SK-N-SH treated with all-trans-retinoic acid at 6 μM for 48 hours (cell line): ENCODE results near the gene GPRC5B.

Experiments used
- ATAC-seq: fragments of 200-7000 bp; cut with Tn5 transposase; 3 replicates; pipeline ENCODE4 v1.9.1; 2020; ENCODE audit warnings: mild to moderate bottlenecking, moderate library complexity
- BACH2 ChIP-seq: fragments of 250-450 bp; sonication (Bioruptor Pico); IDR thresholded peaks from 2 replicates; pipeline ENCODE4 v1.9.0; 2021; ENCODE audit warnings: mild to moderate bottlenecking, borderline replicate concordance
- CSDC2 ChIP-seq: fragments of 250-450 bp; sonication (Bioruptor Pico); IDR thresholded peaks from 2 replicates; pipeline ENCODE4 v1.5.0; 2020; ENCODE audit warnings: mild to moderate bottlenecking, moderate library complexity
- CSRNP3 ChIP-seq: fragments of 250-450 bp; sonication (Bioruptor Pico); IDR thresholded peaks from 2 replicates; pipeline ENCODE4 v1.5.1; 2021; ENCODE audit warnings: mild to moderate bottlenecking, moderate library complexity
- ESRRG ChIP-seq: fragments of 250-450 bp; sonication (Bioruptor Pico); IDR thresholded peaks from 2 replicates; pipeline ENCODE4 v1.6.1; 2021; ENCODE audit warnings: mild to moderate bottlenecking
- GLIS3 ChIP-seq: fragments of 250-450 bp; sonication (Bioruptor Pico); IDR thresholded peaks from 2 replicates; pipeline ENCODE4 v1.5.0; 2020; ENCODE audit warnings: mild to moderate bottlenecking, moderate library complexity
- PPARA ChIP-seq: fragments of 250-450 bp; sonication (Bioruptor Pico); IDR thresholded peaks from 2 replicates; pipeline ENCODE4 v1.5.0; 2020; ENCODE audit warnings: mild to moderate bottlenecking, borderline replicate concordance
- RARB ChIP-seq: fragments of 250-450 bp; sonication (Bioruptor Pico); IDR thresholded peaks from 2 replicates; pipeline ENCODE4 v1.8.0; 2021; ENCODE audit warnings: mild to moderate bottlenecking, moderate library complexity
- TCF4 ChIP-seq: fragments of 250-450 bp; sonication (Bioruptor Pico); IDR thresholded peaks from 2 replicates; pipeline ENCODE4 v1.8.0; 2021; ENCODE audit warnings: mild to moderate bottlenecking, moderate library complexity, borderline replicate concordance
- TOX ChIP-seq: fragments of 250-450 bp; sonication (Bioruptor Pico); IDR thresholded peaks from 2 replicates; pipeline ENCODE4 v1.8.0; 2021; ENCODE audit warnings: mild to moderate bottlenecking, moderate library complexity, borderline replicate concordance
- TSHZ2 ChIP-seq: fragments of 250-450 bp; sonication (Bioruptor Pico); IDR thresholded peaks from 2 replicates; pipeline ENCODE4 v1.5.0; 2020; ENCODE audit warnings: mild to moderate bottlenecking, moderate library complexity
- ZC3H10 ChIP-seq: fragments of 250-450 bp; sonication (Bioruptor Pico); IDR thresholded peaks from 2 replicates; pipeline ENCODE4 v1.5.1; 2021; ENCODE audit warnings: mild to moderate bottlenecking, moderate library complexity
- ZFP3 ChIP-seq: fragments of 250-450 bp; sonication (Bioruptor Pico); IDR thresholded peaks from 2 replicates; pipeline ENCODE4 v1.5.0; 2020; ENCODE audit warnings: mild to moderate bottlenecking, moderate library complexity
- ZFP30 ChIP-seq: fragments of 450-650 bp; formaldehyde crosslinking; IDR thresholded peaks from 2 replicates; pipeline ENCODE4 v1.5.0; 2022; ENCODE audit warnings: mild to moderate bottlenecking, moderate library complexity
- ZNF565 ChIP-seq: fragments of 450-650 bp; formaldehyde crosslinking; conservative IDR thresholded peaks from 2 replicates; pipeline ENCODE4 v1.5.0; 2020; ENCODE audit warnings: low read depth, mild to moderate bottlenecking, moderate library complexity
- ZNF8 ChIP-seq: fragments of 450-650 bp; formaldehyde crosslinking; IDR thresholded peaks from 2 replicates; pipeline ENCODE4 v1.5.0; 2020; ENCODE audit warnings: mild to moderate bottlenecking, moderate library complexity
- TF ChIP-seq, protein P1 (sequence below): fragments of 250-450 bp; sonication (Bioruptor Pico); IDR thresholded peaks from 2 replicates; pipeline ENCODE4 v1.8.0; 2020; ENCODE audit warnings: mild to moderate bottlenecking, moderate library complexity, borderline replicate concordance

Gene GPRC5B

GRCh38 chr16:19872179-19872863 lies 12.3 kb downstream of the GPRC5B start (continued):
- TF ChIP-seq CSRNP3 (CRISPR knock-in tag) (no peak), RARB (CRISPR knock-in tag) (no peak), TCF4 (CRISPR knock-in tag) (no peak), PPARA (CRISPR knock-in tag) (no peak)

GRCh38 chr16:19871721-19872120 lies 12.9 kb downstream of the GPRC5B start:
- no peak for ATAC-seq
- TF ChIP-seq GLIS3 (CRISPR knock-in tag), result no peak
- TF ChIP-seq BACH2 (CRISPR knock-in tag), result no peak
- TF ChIP-seq, protein P1, sequence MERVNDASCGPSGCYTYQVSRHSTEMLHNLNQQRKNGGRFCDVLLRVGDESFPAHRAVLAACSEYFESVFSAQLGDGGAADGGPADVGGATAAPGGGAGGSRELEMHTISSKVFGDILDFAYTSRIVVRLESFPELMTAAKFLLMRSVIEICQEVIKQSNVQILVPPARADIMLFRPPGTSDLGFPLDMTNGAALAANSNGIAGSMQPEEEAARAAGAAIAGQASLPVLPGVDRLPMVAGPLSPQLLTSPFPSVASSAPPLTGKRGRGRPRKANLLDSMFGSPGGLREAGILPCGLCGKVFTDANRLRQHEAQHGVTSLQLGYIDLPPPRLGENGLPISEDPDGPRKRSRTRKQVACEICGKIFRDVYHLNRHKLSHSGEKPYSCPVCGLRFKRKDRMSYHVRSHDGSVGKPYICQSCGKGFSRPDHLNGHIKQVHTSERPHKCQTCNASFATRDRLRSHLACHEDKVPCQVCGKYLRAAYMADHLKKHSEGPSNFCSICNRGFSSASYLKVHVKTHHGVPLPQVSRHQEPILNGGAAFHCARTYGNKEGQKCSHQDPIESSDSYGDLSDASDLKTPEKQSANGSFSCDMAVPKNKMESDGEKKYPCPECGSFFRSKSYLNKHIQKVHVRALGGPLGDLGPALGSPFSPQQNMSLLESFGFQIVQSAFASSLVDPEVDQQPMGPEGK (CRISPR knock-in tag), result no peak
- TF ChIP-seq ZFP3 (CRISPR knock-in tag), result no peak
- TF ChIP-seq TCF4 (CRISPR knock-in tag), result no peak
- TF ChIP-seq ZNF8, result no peak
- no peak for TF ChIP-seq ZNF565 (CRISPR knock-in tag)
- no peak for TF ChIP-seq ZFP30 (CRISPR knock-in tag)
- no peak for TF ChIP-seq TSHZ2
- TF ChIP-seq CSDC2 (CRISPR knock-in tag), result no peak
- no peak for TF ChIP-seq CSRNP3 (CRISPR knock-in tag)

DNA sequence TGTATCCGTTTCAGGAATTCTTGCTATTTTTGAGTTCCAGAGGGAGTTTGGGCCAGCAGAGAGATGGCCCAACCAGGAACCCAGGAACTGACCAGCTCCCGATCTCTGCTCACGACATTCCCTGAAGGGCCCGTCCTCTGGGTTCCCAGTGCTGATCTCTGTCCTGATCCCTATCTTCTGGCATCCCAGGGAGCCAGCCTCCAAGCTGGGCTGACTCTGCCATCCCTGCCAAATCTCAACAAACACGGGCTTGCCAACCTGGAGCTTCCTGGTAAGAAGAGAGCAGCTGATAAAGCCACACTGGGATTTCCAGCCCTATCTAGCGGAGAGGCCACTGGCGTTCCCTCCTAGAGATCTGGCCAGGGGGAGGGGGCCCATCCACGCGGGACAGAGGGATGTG lies 16.2 kb downstream of the GPRC5B start:
- ATAC-seq, result no peak
- no peak for TF ChIP-seq ESRRG
- no peak for TF ChIP-seq GLIS3 (CRISPR knock-in tag)
- TF ChIP-seq TOX (CRISPR knock-in tag), result no peak
- no peak for TF ChIP-seq RARB (CRISPR knock-in tag)
- no peak for TF ChIP-seq CSRNP3 (CRISPR knock-in tag)
- TF ChIP-seq ZNF565 (CRISPR knock-in tag), result no peak
- no peak for TF ChIP-seq ZNF8
- TF ChIP-seq, protein P1 (CRISPR knock-in tag), result no peak
- no peak for TF ChIP-seq ZFP3 (CRISPR knock-in tag)
- no peak for TF ChIP-seq CSDC2 (CRISPR knock-in tag)
- TF ChIP-seq PPARA (CRISPR knock-in tag), result no peak
- TF ChIP-seq ZFP30 (CRISPR knock-in tag), result no peak
- TF ChIP-seq ZC3H10, result no peak
